ENCODE measurements around the gene ZNF22.

The ZNF22 gene

GRCh38 chr10:45000752-45001380, at the start of gene ZNF22:
ZNF22 (plus strand) TSS chr10:45000923; CDS start chr10:45003369, 2,446 bp downstream.
- DNase-seq = no peak

- no peak for DNase-seq
These were observed 49.0 kb upstream of the ZNF22 start for GRCh38 chr10:44951576-44952226.

- no peak for DNase-seq
These were observed 47.9 kb upstream of the ZNF22 start for GRCh38 chr10:44952779-44953231.

- DNase-seq = no peak
These were observed 46.7 kb upstream of the ZNF22 start for GRCh38 chr10:44954042-44954441.

GRCh38 chr10:44954962-44955361, 45.8 kb upstream of the ZNF22 start:
- no peak for DNase-seq

GRCh38 chr10:44955413-44956070, 45.2 kb upstream of the ZNF22 start:
- DNase-seq = no peak

- DNase-seq = no peak
These were observed 44.5 kb upstream of the ZNF22 start for GRCh38 chr10:44956226-44956625.

GRCh38 chr10:44956717-44957706, 43.7 kb upstream of the ZNF22 start:
- no peak for DNase-seq

- DNase-seq = no peak
These were observed 42.4 kb upstream of the ZNF22 start for GRCh38 chr10:44958196-44958897.

- DNase-seq = no peak
These were observed 41.9 kb upstream of the ZNF22 start for GRCh38 chr10:44958898-44959246.

GRCh38 chr10:44959247-44960087, 41.3 kb upstream of the ZNF22 start, which contains the start of gene RASSF4:
RASSF4 (plus strand) TSS chr10:44959802; CDS start chr10:44970203, 10,401 bp downstream.
- DNase-seq = peak; percentile 25

- DNase-seq = no peak
These were observed 40.6 kb upstream of the ZNF22 start for GRCh38 chr10:44960088-44960460.

- DNase-seq = no peak
These were observed 40.1 kb upstream of the ZNF22 start for GRCh38 chr10:44960482-44961229.

- no peak for DNase-seq
These were observed 39.5 kb upstream of the ZNF22 start for GRCh38 chr10:44961230-44961571.

- DNase-seq = no peak
These were observed 38.6 kb upstream of the ZNF22 start for GRCh38 chr10:44961931-44962750.

- DNase-seq = no peak
These were observed 37.6 kb upstream of the ZNF22 start for GRCh38 chr10:44962870-44963738.

- peak; percentile 40 for DNase-seq
These were observed 36.7 kb upstream of the ZNF22 start for GRCh38 chr10:44963772-44964633.

GRCh38 chr10:44965104-44965503, 35.6 kb upstream of the ZNF22 start:
- DNase-seq = no peak

Measured in NCI-H1694 (cell line).